ENCODE measurements around the gene HBE1. TPM values are rescaled to one million over a fixed set of nuclear protein-coding genes. Genes with fewer than 3 reads are reported as not detected.

HBE1 gene
- total and polyA plus RNA-seq, 7 donors: not detected

DNA sequence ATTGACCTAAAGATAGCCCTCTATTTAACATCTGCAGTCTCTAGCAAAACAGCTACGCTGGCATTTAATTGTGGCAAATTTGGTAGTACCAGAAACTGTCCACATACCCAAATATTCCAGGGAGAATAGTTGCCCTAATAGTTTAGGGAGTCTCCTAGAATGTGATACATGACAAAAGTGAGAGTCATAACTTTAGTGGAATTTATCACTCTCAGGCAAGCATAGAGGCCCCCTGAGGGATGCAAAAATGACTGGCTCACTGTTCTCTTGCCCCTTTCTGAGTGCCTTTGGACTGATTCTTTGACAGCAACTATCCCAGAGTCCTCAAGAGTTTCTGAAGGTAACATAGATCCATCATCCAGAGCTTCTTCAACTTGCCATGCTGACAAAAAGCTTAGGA lies 34.3 kb upstream of the HBE1 start:
- H3K4me3 ChIP-seq: no peak overlapping the region
- no peaks in the 10 kb centered on the region for H3K36me3 ChIP-seq
- 42 to 94% methylated on average over 1 of the region's 1 CpG for WGBS, 2 donors
- H3K9me3 ChIP-seq: no peaks in the 10 kb centered on the region
- DNase-seq: no peak
- no peak overlapping the region for H3K27ac ChIP-seq
- TF ChIP-seq EP300 (IDR thresholded peaks at IDR 0.05): no peak
- TF ChIP-seq POLR2A (IDR thresholded peaks at IDR 0.05): no peak
- TF ChIP-seq CTCF (IDR thresholded peaks at IDR 0.05): no peak
- no peak for TF ChIP-seq POLR2AphosphoS5 (IDR thresholded peaks at IDR 0.05)
- intact Hi-C loops (cut with DNase I): no loop called here
- no peaks in the 10 kb centered on the region for H3K4me1 ChIP-seq
- no peaks in the 10 kb centered on the region for H3K27me3 ChIP-seq

GRCh38 chr11:5303626-5304025 lies 33.9 kb upstream of the HBE1 start:
- Histone ChIP-seq H3K27ac (no peak overlapping the region), H3K9me3 (no peaks in the 10 kb centered on the region), H3K4me3 (no peak overlapping the region), H3K36me3 (no peaks in the 10 kb centered on the region), H3K27me3 (no peaks in the 10 kb centered on the region), H3K4me1 (no peaks in the 10 kb centered on the region)
- 72 to 88% methylated on average over 5 of the region's 5 CpGs for WGBS, 2 donors
- intact Hi-C loops (cut with DNase I): no loop called here
- TF ChIP-seq EP300 (IDR thresholded peaks at IDR 0.05): no peak
- no peak for TF ChIP-seq CTCF (IDR thresholded peaks at IDR 0.05)
- TF ChIP-seq POLR2AphosphoS5 (IDR thresholded peaks at IDR 0.05): no peak
- no peak for TF ChIP-seq POLR2A (IDR thresholded peaks at IDR 0.05)
- DNase-seq: no peak

- no peaks in the 10 kb centered on the region for H3K36me3 ChIP-seq
- intact Hi-C loops (cut with DNase I): no loop called here
- H3K9me3 ChIP-seq: no peaks in the 10 kb centered on the region
- TF ChIP-seq POLR2A (IDR thresholded peaks at IDR 0.05) (no peak), EP300 (IDR thresholded peaks at IDR 0.05) (no peak), CTCF (IDR thresholded peaks at IDR 0.05) (no peak), POLR2AphosphoS5 (IDR thresholded peaks at IDR 0.05) (no peak)
- 83 to 88% methylated on average over 2 of the region's 2 CpGs for WGBS, 2 donors
- H3K27me3 ChIP-seq: no peaks in the 10 kb centered on the region
- no peak for DNase-seq
- H3K4me3 ChIP-seq: no peak within 1 kb of the TSS
- no peaks in the 10 kb centered on the region for H3K4me1 ChIP-seq
- H3K27ac ChIP-seq: no peak within 1 kb of the TSS
Observed at GRCh38 chr11:5301846-5302245, 32.1 kb upstream of the HBE1 start, which contains the start of gene OR51B4. Gene OR51B4, minus strand, starts transcription at chr11:5301946. Its CDS starts 0 bp downstream, at chr11:5301946.

GRCh38 chr11:5300251-5300650 lies 30.5 kb upstream of the HBE1 start:
- Histone ChIP-seq H3K4me3 (no peak overlapping the region), H3K9me3 (no peaks in the 10 kb centered on the region), H3K27me3 (no peaks in the 10 kb centered on the region), H3K27ac (no peak overlapping the region), H3K4me1 (no peaks in the 10 kb centered on the region), H3K36me3 (no peaks in the 10 kb centered on the region)
- intact Hi-C loops (cut with DNase I): no loop called here
- WGBS, 2 donors: 54 to 72% methylated on average over 3 of the region's 3 CpGs
- DNase-seq: no peak
- TF ChIP-seq EP300 (IDR thresholded peaks at IDR 0.05) (no peak), POLR2A (IDR thresholded peaks at IDR 0.05) (no peak), CTCF (IDR thresholded peaks at IDR 0.05) (no peak), POLR2AphosphoS5 (IDR thresholded peaks at IDR 0.05) (no peak)

- intact Hi-C loops (cut with DNase I): no loop called here
- WGBS, 2 donors: 65 to 78% methylated on average over 1 of the region's 1 CpG
- Histone ChIP-seq H3K4me3 (no peak overlapping the region), H3K27me3 (no peaks in the 10 kb centered on the region), H3K9me3 (no peaks in the 10 kb centered on the region), H3K36me3 (no peaks in the 10 kb centered on the region), H3K27ac (no peak overlapping the region), H3K4me1 (no peaks in the 10 kb centered on the region)
- no peak for DNase-seq
- no peak for TF ChIP-seq POLR2AphosphoS5 (IDR thresholded peaks at IDR 0.05)
- no peak for TF ChIP-seq EP300 (IDR thresholded peaks at IDR 0.05)
- no peak for TF ChIP-seq CTCF (IDR thresholded peaks at IDR 0.05)
- TF ChIP-seq POLR2A (IDR thresholded peaks at IDR 0.05): no peak
Observed at GRCh38 chr11:5298451-5298850, 28.7 kb upstream of the HBE1 start.

All from sigmoid colon (tissue), 7 donors.